SH-SY5Y (cell line): ENCODE data around the gene PLSCR2.

Experiments
- GATA2 ChIP-seq: IDR thresholded peaks from 2 replicates; pipeline ENCODE4 v1.6.1; 2011; ENCODE audit warnings: mild to moderate bottlenecking, low read depth, low read length
- GATA3 ChIP-seq: IDR thresholded peaks from 2 replicates; pipeline ENCODE4 v1.6.1; 2011; ENCODE audit warnings: low read depth, mild to moderate bottlenecking, low read length, moderate library complexity

GRCh38 chr3:146431240-146431639 lies 38.1 kb downstream of the PLSCR2 start:
- no peak for TF ChIP-seq GATA2
- TF ChIP-seq GATA3, result no peak
